ENCODE results near the gene CCL18.
"Not testable (repeated sequence)": the region's sequence is repeated elsewhere in the genome, so short reads cannot be mapped to it uniquely, and the experiment has no call there.

Gene CCL18

GRCh38 chr17:36063786-36064541 is at the start of gene CCL18:
Gene CCL18 (plus strand): TSS chr17:36064272. CDS start chr17:36064343, 71 bp downstream.
- no peak for DNase-seq (ENCODE audit: low spot score)

- no peak for DNase-seq (ENCODE audit: low spot score)
Measured at GRCh38 chr17:36014946-36015345, 49.1 kb upstream of the CCL18 start.

GRCh38 chr17:36015895-36016294 is 48.2 kb upstream of the CCL18 start:
- not testable (repeated sequence) for DNase-seq (ENCODE audit: low spot score)

GRCh38 chr17:36016555-36016954 is 47.5 kb upstream of the CCL18 start:
- no peak for DNase-seq (ENCODE audit: low spot score)

- no peak for DNase-seq (ENCODE audit: low spot score)
Measured at GRCh38 chr17:36017799-36018198, 46.3 kb upstream of the CCL18 start, which contains the start of gene CCL23. Gene CCL23 (minus strand): TSS chr17:36017972. CDS start chr17:36017897, 75 bp downstream.

- DNase-seq (ENCODE audit: low spot score) = no peak
Measured at GRCh38 chr17:36019423-36019822, 44.6 kb upstream of the CCL18 start.

GRCh38 chr17:36024106-36024869 is 39.8 kb upstream of the CCL18 start:
- no peak for DNase-seq (ENCODE audit: low spot score)

GRCh38 chr17:36027761-36028160 is 36.3 kb upstream of the CCL18 start:
- no peak for DNase-seq (ENCODE audit: low spot score)

- DNase-seq (ENCODE audit: low spot score) = no peak
Measured at GRCh38 chr17:36030956-36031355, 33.1 kb upstream of the CCL18 start.

GRCh38 chr17:36034127-36034526 is 29.9 kb upstream of the CCL18 start:
- no peak for DNase-seq (ENCODE audit: low spot score)

GRCh38 chr17:36036235-36036634 is 27.8 kb upstream of the CCL18 start:
- no peak for DNase-seq (ENCODE audit: low spot score)

GRCh38 chr17:36048066-36048465 is 16.0 kb upstream of the CCL18 start:
- no peak for DNase-seq (ENCODE audit: low spot score)

- no peak for DNase-seq (ENCODE audit: low spot score)
Measured at GRCh38 chr17:36049643-36050042, 14.4 kb upstream of the CCL18 start.

- DNase-seq (ENCODE audit: low spot score) = no peak
Measured at GRCh38 chr17:36055171-36055570, 8.9 kb upstream of the CCL18 start.

- DNase-seq (ENCODE audit: low spot score) = no peak
Measured at GRCh38 chr17:36055921-36056520, 8.1 kb upstream of the CCL18 start.

- DNase-seq (ENCODE audit: low spot score) = no peak
Measured at GRCh38 chr17:36057911-36058310, 6.2 kb upstream of the CCL18 start.

- no peak for DNase-seq (ENCODE audit: low spot score)
Measured at GRCh38 chr17:36059406-36059805, 4.7 kb upstream of the CCL18 start.

- DNase-seq (ENCODE audit: low spot score) = no peak
Measured at GRCh38 chr17:36060816-36061215, 3.3 kb upstream of the CCL18 start.

- no peak for DNase-seq (ENCODE audit: low spot score)
Measured at GRCh38 chr17:36066365-36066985, 2.4 kb downstream of the CCL18 start.

GRCh38 chr17:36068524-36068923 is 4.5 kb downstream of the CCL18 start:
- no peak for DNase-seq (ENCODE audit: low spot score)

- DNase-seq (ENCODE audit: low spot score) = no peak
Measured at GRCh38 chr17:36069136-36069535, 5.1 kb downstream of the CCL18 start.

GRCh38 chr17:36070427-36070826 is 6.4 kb downstream of the CCL18 start:
- no peak for DNase-seq (ENCODE audit: low spot score)
